NCI-H446 treated with DMSO at 0.1 percent for 48 hours (cell line): ENCODE results near the gene YWHAG.
"Not testable (repeated sequence)": the region's sequence is repeated elsewhere in the genome, so short reads cannot be mapped to it uniquely, and the experiment has no call there.

Source experiments
- DNase-seq: peaks from one replicate; lab custom pipeline; 2025; lab: John Stamatoyannopoulos, UW

Gene YWHAG

GRCh38 chr7:76347710-76348109 is 11.1 kb downstream of the YWHAG start:
- DNase-seq, result no peak

- no peak for DNase-seq
Measured at GRCh38 chr7:76346778-76347177, 12.0 kb downstream of the YWHAG start.

- DNase-seq, result no peak
Measured at GRCh38 chr7:76346097-76346496, 12.7 kb downstream of the YWHAG start.

DNA sequence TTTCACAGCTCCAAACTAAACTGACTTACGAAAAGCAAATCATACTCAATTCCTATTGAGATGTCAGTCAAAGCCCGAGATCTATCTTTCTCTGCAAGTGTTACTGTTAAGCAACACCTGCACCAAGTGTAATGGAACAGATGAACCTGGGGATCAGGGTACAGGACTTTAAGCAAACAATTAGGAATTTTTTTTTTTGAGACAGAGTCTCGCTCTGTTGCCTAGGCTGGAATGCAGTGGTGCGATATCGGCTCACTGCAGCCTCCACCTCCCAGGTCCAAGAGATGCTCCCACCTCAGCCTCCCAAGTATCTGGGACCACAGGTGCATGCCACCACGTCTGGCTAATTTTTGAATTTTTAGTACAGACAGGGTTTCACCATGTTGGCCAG is 14.9 kb downstream of the YWHAG start:
- DNase-seq, result no peak

DNA sequence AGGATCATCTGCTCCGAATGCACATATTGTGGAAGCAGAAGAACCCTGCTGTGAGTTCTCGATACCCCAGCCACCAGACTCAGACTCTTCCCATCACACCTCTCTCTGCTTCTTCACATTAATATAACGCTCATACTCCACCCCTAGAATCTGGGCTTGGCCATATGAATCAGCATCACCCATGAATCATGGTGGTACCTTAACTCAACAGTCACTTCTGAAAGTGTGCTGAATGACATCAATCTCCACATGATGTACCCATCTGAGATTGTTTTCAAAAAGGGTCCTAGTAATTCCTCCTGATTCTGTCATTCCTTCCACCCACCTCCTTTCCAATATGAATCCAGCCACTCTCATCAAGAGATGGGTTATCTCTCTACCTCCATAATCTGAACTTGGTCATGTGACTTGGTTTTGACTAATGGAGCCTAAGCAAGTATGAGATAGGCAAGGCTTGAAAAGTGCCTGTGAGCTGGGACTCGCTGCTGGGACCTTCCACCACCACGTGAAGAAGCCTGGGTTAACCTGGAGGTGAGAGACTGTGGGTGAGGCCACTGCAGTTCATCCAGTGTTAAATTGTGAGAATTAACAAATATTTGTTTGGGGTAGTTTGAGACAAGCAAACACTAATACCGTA is 15.4 kb downstream of the YWHAG start:
- DNase-seq, result no peak

DNA sequence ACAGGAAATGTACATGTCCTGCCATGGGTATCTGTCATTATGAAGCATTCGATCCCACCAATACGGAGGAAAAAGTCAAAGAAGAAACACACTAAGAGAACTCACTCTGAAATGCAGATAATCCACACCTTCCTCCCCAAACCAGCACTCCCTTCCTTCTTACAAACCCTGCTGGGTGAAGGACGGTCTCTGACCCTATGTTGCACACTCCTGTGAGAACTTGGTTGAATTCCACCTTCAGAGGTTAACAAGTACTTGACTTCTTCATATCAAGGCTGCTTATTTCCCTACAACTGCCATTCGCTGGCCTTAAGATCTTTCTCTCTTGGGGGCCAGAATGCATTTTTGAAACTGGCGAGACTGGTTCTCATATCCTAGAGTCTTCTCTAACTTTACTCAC is 16.6 kb downstream of the YWHAG start:
- DNase-seq, result no peak

GRCh38 chr7:76340617-76341131 is 18.1 kb downstream of the YWHAG start:
- no peak for DNase-seq

GRCh38 chr7:76338298-76339084 is 20.3 kb downstream of the YWHAG start:
- no peak for DNase-seq

GRCh38 chr7:76337147-76337546 is 21.6 kb downstream of the YWHAG start:
- DNase-seq, result no peak

DNA sequence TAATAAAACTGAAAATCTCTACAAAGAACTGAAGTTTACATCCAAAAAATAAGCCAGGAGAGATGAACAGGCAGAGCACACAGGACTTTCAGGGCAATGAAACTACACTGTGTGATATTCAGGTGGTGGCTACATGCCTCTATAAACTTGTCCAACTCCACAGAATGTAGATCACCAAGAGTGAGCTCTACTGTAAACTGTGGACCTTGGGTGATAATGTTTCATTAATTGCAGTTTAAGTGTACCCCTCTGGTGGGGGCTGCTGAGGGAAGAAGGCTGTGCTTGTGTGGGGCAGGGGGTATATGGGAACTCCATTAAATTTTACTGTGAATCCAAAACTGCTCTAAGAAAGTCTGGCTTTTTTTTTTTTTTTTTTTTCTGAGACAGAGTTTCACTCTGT is 22.7 kb downstream of the YWHAG start:
- DNase-seq, result no peak

GRCh38 chr7:76335417-76335816 is 23.4 kb downstream of the YWHAG start:
- not testable (repeated sequence) for DNase-seq

- DNase-seq, result no peak
Measured at GRCh38 chr7:76334320-76334967, 24.3 kb downstream of the YWHAG start.

DNA sequence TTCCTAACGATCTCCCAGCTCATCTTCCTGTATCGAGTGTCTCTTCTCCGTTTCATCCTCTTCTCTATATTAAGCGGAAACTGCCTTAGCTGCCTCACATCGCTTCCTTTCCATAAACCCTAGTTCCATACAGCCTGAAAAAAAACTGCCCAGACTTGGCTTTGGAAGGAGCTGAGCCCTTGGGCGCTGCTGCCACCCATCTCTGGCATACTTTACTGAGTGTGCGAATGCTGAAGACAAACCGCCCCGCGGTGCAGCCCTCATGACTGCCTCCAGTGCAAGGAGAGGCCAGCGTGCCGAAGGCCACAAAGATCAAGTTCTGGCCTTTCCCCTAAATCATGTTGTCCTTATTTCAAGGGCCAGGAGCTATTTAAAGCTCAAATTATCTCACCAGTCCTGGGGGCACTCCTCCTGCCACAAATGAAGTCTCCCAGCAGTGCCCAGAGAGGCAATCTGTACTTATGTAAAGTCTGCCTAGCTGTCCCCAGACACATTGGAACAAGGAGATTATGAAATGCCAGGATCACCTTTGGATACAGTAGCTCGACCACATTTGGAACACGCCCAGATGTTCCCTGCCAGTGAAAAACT is 25.2 kb downstream of the YWHAG start:
- no peak for DNase-seq

- no peak for DNase-seq
Measured at GRCh38 chr7:76332078-76332477, 26.7 kb downstream of the YWHAG start.

GRCh38 chr7:76330673-76331072 is 28.1 kb downstream of the YWHAG start:
- no peak for DNase-seq

DNA sequence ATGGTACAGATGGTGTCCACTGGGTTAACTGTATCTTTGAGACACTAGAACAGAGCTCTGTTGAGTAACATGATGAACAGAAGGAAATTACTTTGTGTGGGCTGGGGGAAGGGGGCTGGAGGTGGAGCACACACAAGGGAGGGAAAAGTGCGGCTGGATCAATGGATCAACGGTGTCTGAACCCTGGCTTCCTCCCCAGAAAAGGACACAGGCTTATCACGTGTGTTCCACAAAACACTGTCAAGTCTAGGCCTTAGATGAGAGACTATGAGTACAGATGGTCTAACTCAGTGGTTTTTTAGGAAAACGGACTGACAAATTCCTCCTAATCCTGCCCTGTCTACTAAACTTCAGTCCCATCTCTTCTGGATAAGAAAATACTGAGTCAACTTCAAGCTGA is 28.5 kb downstream of the YWHAG start:
- no peak for DNase-seq

DNA sequence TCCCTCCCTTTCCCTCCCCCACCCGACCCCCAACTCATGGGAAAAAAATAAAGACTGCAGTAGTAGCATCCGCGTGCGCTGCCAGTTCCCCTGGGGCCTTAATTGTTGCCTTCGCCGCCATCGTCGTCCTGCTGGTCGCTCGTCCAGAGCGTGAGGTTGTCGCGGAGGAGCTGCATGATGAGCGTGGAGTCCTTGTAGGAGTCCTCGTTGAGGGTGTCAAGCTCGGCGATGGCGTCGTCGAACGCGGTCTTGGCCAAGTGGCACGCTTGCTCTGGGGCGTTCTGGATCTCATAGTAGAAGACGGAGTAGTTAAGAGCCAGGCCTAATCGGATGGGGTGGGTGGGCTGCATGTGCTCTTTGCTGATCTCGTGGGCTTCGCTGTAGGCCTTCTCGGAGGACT is 29.3 kb downstream of the YWHAG start:
- no peak for DNase-seq

- no peak for DNase-seq
Measured at GRCh38 chr7:76328389-76328788, 30.4 kb downstream of the YWHAG start.

DNA sequence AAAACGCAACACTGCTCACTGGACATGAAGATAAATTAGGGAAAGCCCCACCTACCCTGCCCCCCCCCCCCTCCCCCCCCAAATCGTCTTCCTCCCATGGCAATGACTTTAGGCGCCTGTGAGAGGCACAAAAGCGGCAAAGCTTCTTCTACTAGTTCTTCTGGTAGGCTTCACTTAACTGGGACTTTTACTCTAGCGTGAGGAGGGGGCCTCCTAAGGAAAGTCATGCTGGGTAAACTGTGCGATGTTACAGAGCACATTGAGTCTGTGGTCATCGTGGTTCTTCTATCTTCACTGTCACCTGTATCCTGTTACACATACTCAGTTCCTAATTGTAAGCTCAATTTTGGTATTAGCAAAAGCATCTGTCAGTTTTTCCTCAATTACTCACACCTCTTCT is 31.2 kb downstream of the YWHAG start:
- DNase-seq, result no peak

DNA sequence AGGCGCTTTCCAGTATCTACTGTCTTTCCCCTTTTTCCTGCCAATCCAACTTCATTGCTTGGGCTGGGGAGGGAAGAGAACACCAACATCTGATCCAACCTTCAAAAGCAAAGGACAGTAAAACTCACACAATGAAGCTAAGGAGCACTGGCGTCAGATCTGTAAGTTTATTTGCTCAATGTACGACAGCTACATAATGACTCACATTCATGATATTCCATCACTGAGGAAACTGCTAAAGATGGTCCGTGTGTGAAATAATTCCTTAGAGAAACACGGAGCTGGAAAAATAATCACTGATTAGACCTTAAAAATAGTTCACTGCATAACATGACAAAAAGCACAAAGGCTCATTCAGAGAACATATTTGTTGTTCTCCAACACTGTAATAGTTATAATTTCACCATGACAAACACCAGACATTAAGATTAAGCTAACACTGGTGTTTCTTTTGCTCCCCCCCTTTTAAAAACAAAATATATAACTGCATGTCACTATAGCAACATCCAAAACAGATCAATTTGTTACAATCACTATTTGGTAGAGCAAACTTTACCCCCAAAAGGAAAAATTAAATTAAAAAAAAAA is 32.1 kb downstream of the YWHAG start:
- DNase-seq, result no peak

- DNase-seq, result no peak
Measured at GRCh38 chr7:76325811-76326210, 33.0 kb downstream of the YWHAG start.

DNA sequence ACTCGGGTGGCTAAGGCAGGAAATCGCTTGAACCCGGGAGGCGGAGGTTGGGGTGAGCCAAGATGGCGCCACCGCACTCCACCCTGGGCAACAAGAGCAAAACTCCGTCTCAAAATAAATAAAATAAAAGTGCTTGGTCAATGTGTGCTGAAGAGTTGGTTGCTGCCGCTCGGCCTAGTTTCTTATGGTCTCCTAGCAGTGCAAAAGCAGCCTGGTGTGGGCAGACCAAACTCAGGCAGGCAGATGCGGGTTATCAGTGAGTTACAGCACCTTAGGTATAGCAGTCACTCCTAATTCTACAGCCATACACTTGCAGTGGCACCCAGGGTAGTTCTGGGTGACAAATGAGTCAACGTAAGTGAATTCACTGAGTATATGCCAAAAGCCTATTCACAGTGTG is 33.7 kb downstream of the YWHAG start:
- DNase-seq, result no peak
